ENCODE measurements around the gene BSND.
"Not testable (repeated sequence)": the region's sequence is repeated elsewhere in the genome, so short reads cannot be mapped to it uniquely, and the experiment has no call there.

BSND gene

DNA sequence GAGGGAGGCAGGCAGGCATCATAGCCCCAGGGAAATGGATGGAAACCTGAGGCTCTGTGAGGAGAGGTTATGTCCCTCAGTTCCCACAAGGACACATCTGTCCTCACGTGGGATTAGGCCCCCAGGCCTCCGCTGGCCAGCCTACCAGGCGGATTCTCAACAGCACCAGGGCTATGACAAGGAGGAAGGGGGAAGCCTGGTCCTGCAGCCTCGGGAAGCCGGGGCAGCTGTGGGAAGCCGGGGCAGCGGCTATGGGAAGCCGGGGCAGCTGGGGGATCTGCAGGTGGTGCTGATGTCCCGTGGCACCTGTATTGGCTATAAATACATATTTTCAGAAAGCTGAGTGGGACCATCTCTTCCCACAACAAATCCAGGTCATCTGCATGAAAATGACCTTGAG is 19.7 kb downstream of the BSND start:
- no peak for DNase-seq (ENCODE audit: low spot score)

DNA sequence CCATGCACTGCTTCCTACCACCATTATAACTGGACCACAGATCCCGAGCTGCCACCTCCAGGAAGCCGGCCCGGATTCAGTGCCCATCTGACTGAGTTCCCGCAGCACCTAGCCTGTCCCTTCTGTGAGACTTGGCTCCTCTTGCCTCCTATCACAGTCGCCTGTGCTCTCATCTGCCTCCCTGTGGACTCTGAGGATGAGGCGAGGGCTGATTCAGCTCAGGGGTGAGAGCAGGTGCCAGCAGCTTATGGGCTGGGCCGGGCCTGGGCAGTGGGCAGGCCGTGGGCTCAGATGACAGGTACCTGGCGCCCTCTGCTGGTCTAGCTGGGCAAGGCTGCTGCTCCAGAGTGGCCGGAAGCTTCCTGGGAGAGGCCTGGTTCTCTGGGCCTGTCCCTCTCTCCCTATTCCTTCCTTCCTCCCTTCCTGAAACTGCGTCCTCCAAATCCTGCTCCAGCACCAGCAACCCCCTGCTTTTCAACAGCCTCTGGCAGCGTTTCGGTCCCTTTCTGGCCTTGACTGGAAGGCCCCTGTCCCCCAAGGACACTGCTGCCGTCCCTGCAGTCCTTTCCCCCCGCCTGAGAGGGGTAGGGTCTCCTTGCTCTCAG is 23.3 kb downstream of the BSND start:
- peak; percentile 96 for DNase-seq (ENCODE audit: low spot score)

GRCh38 chr1:55024163-55024562 is 25.4 kb downstream of the BSND start:
- not testable (repeated sequence) for DNase-seq (ENCODE audit: low spot score)

- DNase-seq (ENCODE audit: low spot score) = not testable (repeated sequence)
These were observed 27.9 kb downstream of the BSND start for GRCh38 chr1:55026682-55027081.

- DNase-seq (ENCODE audit: low spot score) = not testable (repeated sequence)
These were observed 32.4 kb downstream of the BSND start for GRCh38 chr1:55031098-55031497.

- DNase-seq (ENCODE audit: low spot score) = no peak
These were observed 34.5 kb downstream of the BSND start for GRCh38 chr1:55033265-55033614.

- no peak for DNase-seq (ENCODE audit: low spot score)
These were observed 35.9 kb downstream of the BSND start for GRCh38 chr1:55034476-55035133.

GRCh38 chr1:55035904-55036303 is 37.2 kb downstream of the BSND start:
- DNase-seq (ENCODE audit: low spot score) = no peak

DNA sequence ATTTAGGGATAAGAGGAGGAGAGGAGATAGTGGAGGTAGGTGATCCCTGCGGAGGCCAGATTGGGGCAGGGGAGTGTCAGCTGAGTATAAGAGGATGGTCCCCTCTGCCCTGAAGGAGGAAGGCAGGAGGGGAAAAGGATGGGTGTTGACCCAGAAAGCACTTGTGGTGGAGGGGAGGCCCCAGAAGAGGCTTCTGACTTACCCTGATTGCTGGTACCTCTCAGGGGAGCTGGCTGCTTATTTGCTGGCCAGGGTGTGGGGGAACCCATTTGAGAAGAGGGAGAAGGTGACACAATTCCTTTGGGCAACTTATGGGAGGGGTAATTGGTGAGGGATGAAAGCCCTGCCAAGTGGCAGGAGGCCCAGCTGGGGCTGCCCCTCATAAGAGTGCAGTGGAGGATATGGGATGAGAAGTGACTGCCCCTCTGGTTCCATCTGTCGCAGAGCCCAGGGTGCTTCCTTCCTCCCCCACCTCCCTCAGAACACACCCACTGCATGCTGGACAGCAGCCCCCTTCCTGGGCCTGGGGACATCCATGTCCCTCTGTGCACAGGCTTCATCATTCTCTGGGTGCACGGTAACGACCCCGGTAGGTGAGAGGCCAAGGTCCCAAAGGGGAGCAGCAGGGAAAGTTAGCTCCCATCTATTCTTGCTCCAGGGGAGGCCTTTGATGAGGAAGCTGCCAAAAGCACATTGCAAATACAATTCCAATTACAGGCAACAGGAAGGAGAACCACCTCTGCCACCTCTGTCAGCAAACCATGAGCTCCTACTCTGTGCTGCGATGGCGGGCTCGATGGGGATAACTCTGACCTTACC is 39.2 kb downstream of the BSND start:
- no peak for DNase-seq (ENCODE audit: low spot score)

GRCh38 chr1:55038552-55038838 is 39.8 kb downstream of the BSND start:
- no peak for DNase-seq (ENCODE audit: low spot score)

- no peak for DNase-seq (ENCODE audit: low spot score)
These were observed 40.2 kb downstream of the BSND start for GRCh38 chr1:55038974-55039341.

DNA sequence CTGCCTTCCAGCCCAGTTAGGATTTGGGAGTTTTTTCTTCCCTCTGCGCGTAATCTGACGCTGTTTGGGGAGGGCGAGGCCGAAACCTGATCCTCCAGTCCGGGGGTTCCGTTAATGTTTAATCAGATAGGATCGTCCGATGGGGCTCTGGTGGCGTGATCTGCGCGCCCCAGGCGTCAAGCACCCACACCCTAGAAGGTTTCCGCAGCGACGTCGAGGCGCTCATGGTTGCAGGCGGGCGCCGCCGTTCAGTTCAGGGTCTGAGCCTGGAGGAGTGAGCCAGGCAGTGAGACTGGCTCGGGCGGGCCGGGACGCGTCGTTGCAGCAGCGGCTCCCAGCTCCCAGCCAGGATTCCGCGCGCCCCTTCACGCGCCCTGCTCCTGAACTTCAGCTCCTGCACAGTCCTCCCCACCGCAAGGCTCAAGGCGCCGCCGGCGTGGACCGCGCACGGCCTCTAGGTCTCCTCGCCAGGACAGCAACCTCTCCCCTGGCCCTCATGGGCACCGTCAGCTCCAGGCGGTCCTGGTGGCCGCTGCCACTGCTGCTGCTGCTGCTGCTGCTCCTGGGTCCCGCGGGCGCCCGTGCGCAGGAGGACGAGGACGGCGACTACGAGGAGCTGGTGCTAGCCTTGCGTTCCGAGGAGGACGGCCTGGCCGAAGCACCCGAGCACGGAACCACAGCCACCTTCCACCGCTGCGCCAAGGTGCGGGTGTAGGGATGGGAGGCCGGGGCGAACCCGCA is 40.8 kb downstream of the BSND start, which contains the start of gene PCSK9:
Gene PCSK9 (plus strand): TSS at position 207 of the 741 bp plus-strand sequence. CDS start 290 bp downstream, at position 497.
- DNase-seq (ENCODE audit: low spot score) = no peak

GRCh38 chr1:55040083-55040932 is 41.6 kb downstream of the BSND start:
- DNase-seq (ENCODE audit: low spot score) = no peak

- no peak for DNase-seq (ENCODE audit: low spot score)
These were observed 42.3 kb downstream of the BSND start for GRCh38 chr1:55040933-55041494.

DNA sequence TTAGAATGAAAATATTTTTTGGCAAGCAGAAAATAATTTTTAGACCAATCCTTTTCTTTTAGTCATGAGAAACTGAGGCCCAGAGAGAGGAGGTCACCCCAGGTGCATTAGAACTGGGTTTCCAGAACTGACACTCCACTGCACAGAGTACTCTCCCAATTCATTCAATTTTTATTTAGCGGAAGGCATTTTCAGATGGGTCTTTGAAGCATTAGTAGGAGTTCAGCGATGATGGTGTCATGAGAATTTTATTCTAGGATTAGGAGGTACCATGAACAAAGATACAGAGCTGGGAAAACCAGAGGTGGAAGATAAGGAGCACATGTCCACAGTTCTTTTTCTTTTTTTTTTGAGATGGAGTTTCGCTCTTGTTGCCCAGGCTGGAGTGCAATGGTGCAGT is 42.9 kb downstream of the BSND start:
- DNase-seq (ENCODE audit: low spot score) = no peak

DNA sequence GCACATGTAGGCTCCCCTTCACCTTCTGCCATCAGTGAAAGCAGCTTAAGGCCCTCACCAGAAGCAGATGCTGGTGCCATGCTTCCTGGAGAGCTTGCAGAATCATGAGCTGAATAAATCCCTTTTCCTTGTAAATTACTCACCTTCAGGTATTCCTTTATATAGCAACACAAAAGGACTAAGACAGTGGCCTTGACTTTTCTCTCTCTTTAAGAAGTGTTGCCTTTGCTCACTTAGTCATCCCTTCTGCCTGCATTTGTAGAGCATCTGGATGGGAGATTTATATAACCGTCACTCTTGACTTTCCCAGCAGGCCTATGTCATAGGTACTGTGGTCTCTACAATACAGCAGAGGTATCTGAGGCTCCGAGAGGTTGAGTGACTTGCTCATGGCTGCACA is 44.3 kb downstream of the BSND start:
- no peak for DNase-seq (ENCODE audit: low spot score)

DNA sequence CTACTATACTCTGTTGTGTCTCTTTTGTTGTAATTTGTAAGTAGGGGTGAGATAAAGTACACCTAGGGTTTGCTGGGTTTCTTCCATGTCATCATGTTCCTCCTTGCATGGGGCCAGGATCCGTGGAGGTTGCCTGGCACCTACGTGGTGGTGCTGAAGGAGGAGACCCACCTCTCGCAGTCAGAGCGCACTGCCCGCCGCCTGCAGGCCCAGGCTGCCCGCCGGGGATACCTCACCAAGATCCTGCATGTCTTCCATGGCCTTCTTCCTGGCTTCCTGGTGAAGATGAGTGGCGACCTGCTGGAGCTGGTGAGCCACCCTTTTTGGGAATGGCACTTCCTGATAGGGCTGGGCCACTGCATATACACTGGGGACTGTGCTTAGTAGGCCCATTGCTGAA is 45.0 kb downstream of the BSND start:
- DNase-seq (ENCODE audit: low spot score) = no peak

DNA sequence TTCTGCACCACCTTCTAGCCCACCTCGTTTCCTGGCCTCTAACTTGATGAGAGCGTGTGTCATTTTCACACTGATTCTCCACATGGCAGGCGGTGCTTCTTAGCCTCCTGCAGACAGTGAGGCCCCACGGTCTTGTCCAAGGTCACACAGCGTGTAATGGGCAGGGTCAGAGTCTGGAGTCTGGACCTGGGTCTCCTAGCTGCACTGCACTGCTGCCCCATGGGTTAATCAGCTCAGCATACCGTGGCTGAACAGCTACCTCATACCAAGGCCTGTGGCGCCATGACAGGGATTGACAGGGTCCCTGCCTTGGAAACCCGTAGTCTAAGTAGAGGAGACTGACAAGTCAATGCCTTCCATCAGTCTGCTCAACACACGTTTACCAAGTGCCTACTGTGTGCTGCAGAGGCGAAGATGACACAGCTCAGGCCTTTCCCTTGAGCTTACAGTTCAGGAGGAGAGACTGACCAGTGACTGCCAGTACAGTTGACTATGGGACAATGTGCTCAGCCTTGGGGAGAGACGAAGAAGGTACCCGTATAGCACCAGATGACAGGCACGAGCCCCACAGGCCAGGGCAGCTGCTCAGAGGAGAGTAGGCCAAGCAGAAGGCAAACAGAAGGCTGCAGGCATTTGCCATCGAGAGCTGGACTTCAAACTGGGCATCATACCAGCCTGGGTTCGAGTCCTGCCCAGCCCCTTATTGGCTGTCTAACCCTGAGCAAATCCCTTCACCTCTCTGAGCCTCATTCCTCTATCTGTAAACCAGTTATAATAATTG is 46.1 kb downstream of the BSND start:
- no peak for DNase-seq (ENCODE audit: low spot score)

DNA sequence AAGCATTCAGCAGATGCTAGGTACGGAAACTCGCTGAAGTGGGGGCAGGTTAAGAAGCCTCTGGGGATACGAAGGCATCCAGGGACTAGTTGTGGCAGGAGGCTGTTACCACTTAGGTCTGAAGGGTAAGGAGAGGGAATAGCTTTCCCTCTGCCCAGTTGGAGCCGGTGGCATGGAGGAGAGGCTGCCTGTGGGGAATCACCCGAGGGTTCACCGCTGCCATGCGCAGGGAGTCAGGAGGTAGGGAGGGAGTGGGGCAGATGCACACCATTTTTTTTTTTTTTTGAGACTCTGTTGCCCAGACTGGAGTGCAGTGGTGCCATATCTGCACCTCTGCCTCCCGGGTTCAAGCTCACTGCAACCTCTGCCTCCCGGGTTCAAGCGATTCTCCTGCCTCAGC is 46.7 kb downstream of the BSND start:
- DNase-seq (ENCODE audit: low spot score) = no peak

- DNase-seq (ENCODE audit: low spot score) = no peak
These were observed 48.1 kb downstream of the BSND start for GRCh38 chr1:55046871-55047270.

DNA sequence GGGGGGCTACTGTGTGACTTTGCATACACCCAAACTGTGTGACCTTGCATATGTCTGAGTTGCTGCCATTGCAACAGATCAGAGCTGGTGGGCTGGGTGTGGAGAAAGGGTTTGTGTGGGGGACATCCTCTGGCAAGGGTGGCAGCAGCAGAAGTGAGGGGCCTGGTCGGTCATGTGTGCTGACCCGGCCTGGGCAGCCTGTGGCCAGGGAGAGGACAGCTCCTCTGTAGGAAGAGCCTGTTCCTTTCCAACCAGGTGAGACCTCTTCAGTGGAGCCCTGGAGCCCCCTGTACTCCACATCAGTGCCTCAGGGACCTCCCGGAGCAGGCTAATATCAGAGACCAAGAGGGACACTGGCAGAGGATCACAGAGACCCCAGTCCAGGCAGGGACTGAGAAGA is 48.9 kb downstream of the BSND start:
- no peak for DNase-seq (ENCODE audit: low spot score)

All from hepatic stellate cell (primary cell).